Measurements from ENCODE around the gene CACNA2D3.

Gene CACNA2D3

DNA sequence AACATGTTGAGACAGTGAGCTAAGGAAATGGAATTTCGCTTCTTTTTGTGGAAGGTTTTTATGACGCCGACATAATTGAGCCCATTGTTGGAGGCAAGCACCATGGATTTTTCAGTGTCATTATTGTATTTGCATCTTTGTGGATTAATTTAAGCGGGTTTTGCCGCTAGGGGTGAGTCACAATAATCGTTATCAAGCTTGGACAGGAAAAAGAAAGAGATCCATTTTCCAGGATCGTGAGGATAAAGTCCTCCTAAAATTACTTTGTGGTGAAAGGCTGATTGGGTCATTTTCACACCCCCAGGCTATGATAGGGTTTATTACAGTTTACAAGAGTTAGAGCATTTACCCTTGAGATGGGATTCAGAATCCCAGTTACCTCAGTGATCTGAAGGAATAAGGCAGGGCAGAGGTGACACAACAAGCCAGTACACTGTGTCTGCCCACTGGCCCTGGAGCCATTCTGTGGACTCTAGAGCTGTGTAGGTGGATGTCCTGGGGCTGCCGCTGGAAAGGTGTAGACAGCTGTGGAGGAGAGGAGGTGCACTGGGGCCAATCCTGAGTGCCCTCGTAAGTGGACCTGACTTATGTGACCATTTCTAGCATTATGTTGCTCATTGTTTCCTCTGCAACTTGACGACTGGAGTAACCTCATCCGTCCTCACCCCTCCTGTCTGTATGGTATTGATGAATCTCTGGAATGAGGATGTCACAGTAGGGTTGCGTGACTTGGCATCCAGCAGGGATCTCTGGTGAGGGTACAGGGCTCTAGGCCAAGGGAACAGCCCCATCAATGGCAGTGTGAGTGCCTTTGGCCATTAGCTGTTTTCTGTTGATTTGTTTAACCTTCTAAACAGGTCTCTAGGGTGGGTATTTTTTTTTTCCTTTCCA is 435.4 kb downstream of the CACNA2D3 start:
- POLR2A ChIA-PET: no interaction called here
- DNase-seq (ENCODE audit: extremely low spot score): no peak
- CTCF ChIA-PET: no interaction called here
- TF ChIP-seq FOXA1 (IDR thresholded peaks at IDR 0.05) (no peak), ZNF384 (IDR thresholded peaks at IDR 0.05) (no peak), NFRKB (IDR thresholded peaks at IDR 0.05) (no peak), FOXM1 (IDR thresholded peaks at IDR 0.05; ENCODE audit: borderline replicate concordance) (no peak), CTBP1 (IDR thresholded peaks at IDR 0.05; ENCODE audit: borderline replicate concordance) (no peak), L3MBTL2 (conservative IDR thresholded peaks at IDR 0.05) (no peak), HDGF (IDR thresholded peaks at IDR 0.05; ENCODE audit: borderline replicate concordance) (no peak)
- TF ChIP-seq, protein P1, sequence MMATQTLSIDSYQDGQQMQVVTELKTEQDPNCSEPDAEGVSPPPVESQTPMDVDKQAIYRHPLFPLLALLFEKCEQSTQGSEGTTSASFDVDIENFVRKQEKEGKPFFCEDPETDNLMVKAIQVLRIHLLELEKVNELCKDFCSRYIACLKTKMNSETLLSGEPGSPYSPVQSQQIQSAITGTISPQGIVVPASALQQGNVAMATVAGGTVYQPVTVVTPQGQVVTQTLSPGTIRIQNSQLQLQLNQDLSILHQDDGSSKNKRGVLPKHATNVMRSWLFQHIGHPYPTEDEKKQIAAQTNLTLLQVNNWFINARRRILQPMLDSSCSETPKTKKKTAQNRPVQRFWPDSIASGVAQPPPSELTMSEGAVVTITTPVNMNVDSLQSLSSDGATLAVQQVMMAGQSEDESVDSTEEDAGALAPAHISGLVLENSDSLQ (IDR thresholded peaks at IDR 0.05): no peak

DNA sequence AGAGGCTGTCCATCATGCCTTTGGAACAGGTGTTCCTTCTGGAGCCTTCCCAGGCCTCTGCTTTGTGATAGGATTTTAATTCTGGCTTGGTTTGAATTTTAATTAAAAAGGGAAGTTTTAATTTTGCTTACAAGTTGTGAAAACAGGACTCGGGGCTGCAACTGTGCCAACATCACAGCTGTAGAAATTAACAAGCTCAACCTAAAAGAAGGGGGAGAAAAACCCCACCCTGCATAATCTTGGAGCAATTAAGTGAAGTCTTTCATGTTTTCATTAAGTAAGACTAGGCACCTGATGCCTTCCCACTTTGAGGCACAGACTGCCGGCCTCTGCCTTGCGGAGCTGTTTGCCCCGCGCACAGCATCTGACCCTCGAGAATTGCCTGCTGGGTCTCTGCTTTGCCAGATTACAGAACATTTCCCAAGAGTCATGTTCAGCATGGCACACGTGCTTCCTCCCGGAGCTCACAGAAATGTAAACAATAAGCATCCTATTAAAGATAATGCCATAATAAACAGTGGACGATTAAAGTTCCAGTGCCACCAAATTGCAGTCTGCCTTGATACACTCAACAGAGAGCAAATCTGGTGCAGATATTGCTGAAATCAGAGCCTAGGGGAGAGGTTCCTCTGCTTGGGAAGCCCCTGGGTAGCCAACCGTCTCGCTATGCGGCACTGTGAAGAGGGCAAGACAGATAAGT is 441.3 kb downstream of the CACNA2D3 start:
- TF ChIP-seq NFRKB (IDR thresholded peaks at IDR 0.05) (no peak), FOXK2 (IDR thresholded peaks at IDR 0.05) (no peak), LEF1 (IDR thresholded peaks at IDR 0.05; ENCODE audit: borderline replicate concordance) (no peak), SP1 (IDR thresholded peaks at IDR 0.05) (no peak), L3MBTL2 (conservative IDR thresholded peaks at IDR 0.05) (no peak), HDGF (IDR thresholded peaks at IDR 0.05; ENCODE audit: borderline replicate concordance) (no peak), TARDBP (IDR thresholded peaks at IDR 0.05) (no peak), FOXA1 (IDR thresholded peaks at IDR 0.05) (no peak), ZNF384 (IDR thresholded peaks at IDR 0.05) (no peak), ELF4 (IDR thresholded peaks at IDR 0.05) (no peak), FOXM1 (IDR thresholded peaks at IDR 0.05; ENCODE audit: borderline replicate concordance) (no peak), BHLHE40 (IDR thresholded peaks at IDR 0.05; ENCODE audit: borderline replicate concordance) (no peak), CTBP1 (IDR thresholded peaks at IDR 0.05; ENCODE audit: borderline replicate concordance) (no peak)
- TF ChIP-seq, protein P1 (IDR thresholded peaks at IDR 0.05): no peak
- no peak for DNase-seq (ENCODE audit: extremely low spot score)
- POLR2A ChIA-PET: no interaction called here
- CTCF ChIA-PET: no interaction called here

DNA sequence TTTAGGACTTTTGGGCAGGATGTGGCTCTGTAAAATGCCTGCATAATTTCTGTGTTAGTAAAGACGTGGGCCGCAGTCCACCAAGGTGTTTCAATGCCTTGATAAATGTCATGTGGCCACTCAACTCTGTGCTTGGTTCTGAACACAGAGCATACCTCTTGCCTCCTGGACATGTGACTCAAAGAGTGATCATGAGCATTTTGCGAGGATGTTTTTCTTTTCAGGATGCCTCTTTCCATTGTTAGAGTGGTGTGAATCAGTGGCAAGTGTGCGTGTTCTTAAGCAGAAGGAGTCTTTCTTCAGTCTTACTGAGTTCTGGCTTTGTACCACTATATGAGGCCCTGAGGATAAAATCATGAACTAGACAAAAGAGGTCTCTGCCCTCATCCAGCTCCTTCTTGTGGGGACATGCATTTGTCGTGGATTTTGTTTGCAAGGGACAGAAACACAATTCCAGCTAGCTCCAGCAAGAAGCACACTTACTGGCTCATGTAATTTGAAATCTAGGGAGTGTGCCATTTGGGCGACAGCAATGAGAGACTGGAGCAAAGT is 442.1 kb downstream of the CACNA2D3 start:
- ChIA-PET POLR2A (no interaction called here), CTCF (no interaction called here)
- DNase-seq (ENCODE audit: extremely low spot score): no peak
- no peak for TF ChIP-seq L3MBTL2 (conservative IDR thresholded peaks at IDR 0.05)
- TF ChIP-seq ELF4 (IDR thresholded peaks at IDR 0.05): no peak
- no peak for TF ChIP-seq FOXA1 (IDR thresholded peaks at IDR 0.05)
- no peak for TF ChIP-seq ARNT (IDR thresholded peaks at IDR 0.05)
- TF ChIP-seq NFRKB (IDR thresholded peaks at IDR 0.05): no peak
- no peak for TF ChIP-seq FOXK2 (IDR thresholded peaks at IDR 0.05)
- TF ChIP-seq LEF1 (IDR thresholded peaks at IDR 0.05; ENCODE audit: borderline replicate concordance): no peak
- no peak for TF ChIP-seq FOXM1 (IDR thresholded peaks at IDR 0.05; ENCODE audit: borderline replicate concordance)
- TF ChIP-seq ZNF384 (IDR thresholded peaks at IDR 0.05): no peak
- no peak for TF ChIP-seq TARDBP (IDR thresholded peaks at IDR 0.05)
- TF ChIP-seq, protein P1 (IDR thresholded peaks at IDR 0.05): no peak
- no peak for TF ChIP-seq HDGF (IDR thresholded peaks at IDR 0.05; ENCODE audit: borderline replicate concordance)
- TF ChIP-seq SUZ12 (IDR thresholded peaks at IDR 0.05): no peak
- TF ChIP-seq BHLHE40 (IDR thresholded peaks at IDR 0.05; ENCODE audit: borderline replicate concordance): no peak

DNA sequence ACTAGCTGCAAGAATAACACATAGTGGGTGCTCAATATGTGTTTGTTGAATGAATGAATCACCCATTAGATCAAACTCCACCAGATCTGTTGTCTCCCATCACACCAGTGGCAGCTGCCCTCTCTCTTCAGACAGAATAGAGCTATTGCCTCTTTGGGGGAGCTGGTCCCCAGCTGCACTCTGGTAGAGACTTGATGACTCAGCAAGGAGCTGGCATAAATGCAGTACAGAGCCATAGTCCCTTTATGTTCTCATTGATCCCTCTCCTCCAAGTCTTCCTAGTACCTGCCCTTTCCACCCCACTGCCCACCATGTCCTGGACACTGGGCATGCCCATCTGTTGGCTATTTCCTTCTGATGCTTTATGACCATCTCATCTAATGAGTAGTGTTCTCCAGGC is 443.6 kb downstream of the CACNA2D3 start:
- no peak for TF ChIP-seq FOXM1 (IDR thresholded peaks at IDR 0.05; ENCODE audit: borderline replicate concordance)
- no peak for TF ChIP-seq FOXA1 (IDR thresholded peaks at IDR 0.05)
- TF ChIP-seq FOXK2 (IDR thresholded peaks at IDR 0.05): no peak
- no peak for TF ChIP-seq NFRKB (IDR thresholded peaks at IDR 0.05)
- TF ChIP-seq ARNT (IDR thresholded peaks at IDR 0.05): no peak
- no peak for TF ChIP-seq CTBP1 (IDR thresholded peaks at IDR 0.05; ENCODE audit: borderline replicate concordance)
- no peak for TF ChIP-seq SP1 (IDR thresholded peaks at IDR 0.05)
- no peak for TF ChIP-seq LEF1 (IDR thresholded peaks at IDR 0.05; ENCODE audit: borderline replicate concordance)
- TF ChIP-seq BHLHE40 (IDR thresholded peaks at IDR 0.05; ENCODE audit: borderline replicate concordance): no peak
- no peak for TF ChIP-seq SUZ12 (IDR thresholded peaks at IDR 0.05)
- no peak for TF ChIP-seq ZNF384 (IDR thresholded peaks at IDR 0.05)
- no peak for DNase-seq (ENCODE audit: extremely low spot score)
- ChIA-PET CTCF (no interaction called here), POLR2A (interaction anchor here (0.6 kb wide), 1 partner anchor 66 kb away, joined by 3 read pairs; no protein-coding TSS in a partner anchor)

DNA sequence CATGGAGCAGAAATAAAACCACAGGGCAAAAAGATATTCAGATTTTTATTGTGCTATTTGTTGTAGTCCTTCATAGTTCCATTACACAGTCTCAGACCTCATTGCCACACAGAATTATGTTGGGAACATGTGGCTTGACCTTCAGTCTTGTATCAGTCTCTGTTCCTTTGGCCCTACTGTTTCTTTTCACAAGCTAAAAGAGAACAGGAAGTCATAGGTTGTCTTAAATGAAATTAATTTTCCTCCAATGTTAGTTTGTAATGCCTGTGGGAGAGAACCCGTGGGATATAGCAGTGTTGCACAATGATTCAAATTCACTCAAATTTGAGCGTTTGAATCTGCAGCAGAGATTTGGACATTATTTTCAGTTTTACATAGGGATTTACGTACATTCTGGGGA is 445.6 kb downstream of the CACNA2D3 start:
- no peak for TF ChIP-seq HDGF (IDR thresholded peaks at IDR 0.05; ENCODE audit: borderline replicate concordance)
- TF ChIP-seq FOXA1 (IDR thresholded peaks at IDR 0.05): no peak
- TF ChIP-seq NFRKB (IDR thresholded peaks at IDR 0.05): no peak
- TF ChIP-seq ARNT (IDR thresholded peaks at IDR 0.05): no peak
- TF ChIP-seq TARDBP (IDR thresholded peaks at IDR 0.05): no peak
- no peak for TF ChIP-seq LEF1 (IDR thresholded peaks at IDR 0.05; ENCODE audit: borderline replicate concordance)
- no peak for TF ChIP-seq ZNF384 (IDR thresholded peaks at IDR 0.05)
- TF ChIP-seq L3MBTL2 (conservative IDR thresholded peaks at IDR 0.05): no peak
- ChIA-PET POLR2A (no interaction called here), CTCF (no interaction called here)
- DNase-seq (ENCODE audit: extremely low spot score): no peak

All from HEK293T (cell line).